AG04450 (cell line): Measurements from ENCODE around the gene DBNDD2. TPM values are rescaled to one million over a fixed set of nuclear protein-coding genes. Genes with fewer than 3 reads are reported as not detected.

Experiments used
- CTCF ChIA-PET: fragments of 300-600, 350-600 bp; formaldehyde crosslinking; extraction: SDS; loops from one replicate; lab custom pipeline; 2022; ENCODE audit warnings: antibody characterized with exemption, inconsistent platforms; lab: Charles Lee
- POLR2A ChIA-PET: fragments of 350-600 bp; formaldehyde crosslinking; extraction: SDS; loops from one replicate; lab custom pipeline; 2021; ENCODE audit warnings: antibody characterized with exemption, inconsistent platforms; lab: Yijun Ruan, JAX
- DNase-seq: peaks from one replicate; pipeline ENCODE4 v3.0.0-alpha.2; 2011; ENCODE audit warnings: low read depth, low spot score
- H3K27ac ChIP-seq: one replicate; pipeline ENCODE4 v1.5.1; 2012; ENCODE audit warnings: low read depth, low read length, control low read depth
- H3K27me3 ChIP-seq: one replicate; pipeline ENCODE4 v1.6.0; 2012; ENCODE audit warnings: low read length; ENCODE audit not compliant: control insufficient read depth, insufficient read depth
- H3K4me3 ChIP-seq: 2 replicates; pipeline ENCODE4 v1.5.1; 2011; ENCODE audit warnings: mild to moderate bottlenecking, low read depth, low read length, control low read depth
- H3K9me3 ChIP-seq: 2 replicates; pipeline ENCODE4 v1.5.1; 2012; ENCODE audit warnings: low read length; ENCODE audit not compliant: control insufficient read depth, insufficient read depth
- CTCF ChIP-seq: IDR thresholded peaks from 2 replicates; pipeline ENCODE4 v1.5.1; 2011; ENCODE audit warnings: low read depth, low read length, control low read depth, inconsistent platforms
- polyA plus RNA-seq: library from polyadenylated mRNA; depleted of rRNA; stranded (reverse); fragments of >200 nt; gene quantifications from 2 replicates; pipeline ENCODE4 v1.2.3, GENCODE V29; 2011

The DBNDD2 gene
- polyA plus RNA-seq, 1 experiment: 13.8 TPM

GRCh38 chr20:45374966-45375365 lies 33.1 kb upstream of the DBNDD2 start:
- CTCF ChIA-PET: interaction anchor here (1.3 to 9.9 kb wide), 6 partner anchors 12 to 396 kb away, joined by 5 to 194 read pairs (median 22); partner anchors contain the start of gene SYS1
- H3K27ac ChIP-seq: no peak overlapping the region
- no peak overlapping the region for H3K4me3 ChIP-seq
- H3K9me3 ChIP-seq: no peaks in the 10 kb centered on the region
- POLR2A ChIA-PET: no interaction called here
- DNase-seq: no peak
- TF ChIP-seq CTCF: no peak
- H3K27me3 ChIP-seq: no peaks in the 10 kb centered on the region

DNA sequence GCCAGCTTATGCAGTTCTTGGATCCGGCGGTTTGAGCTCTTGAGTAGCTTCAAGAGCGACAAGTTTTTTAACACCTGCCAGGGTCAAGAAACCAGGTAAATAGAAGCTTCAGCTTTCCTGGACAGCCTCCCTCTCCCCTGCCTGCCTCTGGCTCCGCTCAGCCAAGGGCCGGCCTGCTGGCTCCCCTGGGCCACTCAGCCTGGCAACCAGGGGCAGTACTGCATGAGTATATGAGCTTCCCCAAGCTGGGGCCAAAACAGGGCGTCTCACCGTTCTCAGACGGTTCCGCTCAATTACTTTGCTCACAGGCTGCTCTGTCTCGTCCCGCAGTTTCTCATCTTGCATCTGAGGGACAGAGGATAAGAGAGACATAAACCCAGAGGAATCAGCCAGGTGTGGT lies 30.8 kb upstream of the DBNDD2 start:
- CTCF ChIA-PET: interaction anchor here (0.9 to 9.9 kb wide), 2 partner anchors 35 to 58 kb away, joined by 5 to 194 read pairs; no protein-coding TSS in a partner anchor
- Histone ChIP-seq H3K27me3 (no peaks in the 10 kb centered on the region), H3K9me3 (no peaks in the 10 kb centered on the region), H3K4me3 (no peak overlapping the region), H3K27ac (no peak overlapping the region)
- no peak for DNase-seq
- POLR2A ChIA-PET: no interaction called here
- TF ChIP-seq CTCF: no peak

- Histone ChIP-seq H3K27me3 (no peaks in the 10 kb centered on the region), H3K4me3 (no peak within 1 kb of the TSS), H3K27ac (no peak within 1 kb of the TSS), H3K9me3 (no peaks in the 10 kb centered on the region)
- CTCF ChIA-PET: interaction anchor here (9.9 kb wide), 1 partner anchor 57 kb away, joined by 194 read pairs; no protein-coding TSS in a partner anchor
- POLR2A ChIA-PET: no interaction called here
- no peak for DNase-seq
- no peak for TF ChIP-seq CTCF
Measured at GRCh38 chr20:45378191-45378590, 29.9 kb upstream of the DBNDD2 start, which contains the start of gene TP53TG5. Gene TP53TG5 (minus strand): TSS chr20:45378325. CDS start chr20:45378236, 89 bp downstream.

DNA sequence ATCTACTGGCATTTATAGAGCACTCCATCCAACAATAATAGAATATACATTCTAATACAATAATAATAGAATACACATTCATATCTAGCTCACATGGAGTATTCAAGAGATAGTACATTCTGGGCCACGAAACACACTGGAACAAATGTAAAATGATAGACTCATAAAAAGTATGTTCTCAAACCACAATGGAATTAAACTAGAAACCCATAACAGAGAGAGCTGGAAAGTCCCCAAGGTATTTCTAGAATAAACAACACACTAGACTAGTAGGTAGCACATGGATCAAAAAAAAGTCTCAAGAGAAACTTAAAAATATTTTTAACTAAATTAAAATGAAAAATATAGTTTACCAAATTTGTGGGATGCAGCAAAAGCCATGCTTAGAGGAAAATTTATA lies 20.8 kb upstream of the DBNDD2 start:
- Histone ChIP-seq H3K27ac (no peak overlapping the region), H3K4me3 (no peak overlapping the region), H3K27me3 (no peaks in the 10 kb centered on the region), H3K9me3 (no peaks in the 10 kb centered on the region)
- CTCF ChIA-PET: interaction anchor here (1.0 to 2.8 kb wide), 3 partner anchors 14 to 75 kb away, joined by 3 to 27 read pairs (median 9); no protein-coding TSS in a partner anchor
- no peak for TF ChIP-seq CTCF
- DNase-seq: no peak
- POLR2A ChIA-PET: no interaction called here

DNA sequence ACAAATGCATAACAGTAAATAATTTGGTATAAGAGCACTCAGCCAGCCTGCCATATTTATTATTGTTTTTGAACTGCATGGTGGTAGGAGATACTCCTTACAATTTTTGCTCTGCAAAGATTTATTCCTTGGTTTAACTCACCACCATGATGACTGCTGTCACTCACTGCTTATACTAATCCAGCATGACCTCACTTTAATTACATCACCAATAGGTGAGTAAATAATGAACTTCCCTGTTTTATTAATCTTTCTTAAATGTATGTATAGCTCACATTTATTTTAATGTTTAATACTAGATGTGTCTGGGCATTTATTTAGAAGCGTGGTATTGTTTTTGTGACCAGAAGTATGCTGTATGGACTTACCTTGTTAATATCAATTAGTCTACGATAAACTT lies 17.2 kb upstream of the DBNDD2 start:
- H3K4me3 ChIP-seq: no peak overlapping the region
- no peak for DNase-seq
- CTCF ChIA-PET: interaction anchor here (1.2 to 2.6 kb wide), 2 partner anchors 17 to 381 kb away, joined by 3 to 15 read pairs; no protein-coding TSS in a partner anchor
- POLR2A ChIA-PET: no interaction called here
- H3K9me3 ChIP-seq: no peaks in the 10 kb centered on the region
- no peak for TF ChIP-seq CTCF
- no peaks in the 10 kb centered on the region for H3K27me3 ChIP-seq
- H3K27ac ChIP-seq: no peak overlapping the region
